HepG2 (cell line): Measurements from ENCODE around the gene CATSPERE. TPM values are rescaled to one million over a fixed set of nuclear protein-coding genes. Genes with fewer than 3 reads are reported as not detected.

Experiments
- ARNTL ChIP-seq: sonication (generic); formaldehyde crosslinking; IDR thresholded peaks from 2 replicates; pipeline ENCODE4 v1.4.0; 2020; ENCODE audit warnings: mild to moderate bottlenecking, missing genetic modification reagents
- BORCS8-MEF2B ChIP-seq: sonication (generic); formaldehyde crosslinking; IDR thresholded peaks from 2 replicates; pipeline ENCODE4 v1.8.0; 2022; ENCODE audit warnings: mild to moderate bottlenecking, missing genetic modification reagents
- CENPX ChIP-seq: sonication (generic); formaldehyde crosslinking; IDR thresholded peaks from 2 replicates; pipeline ENCODE4 v1.9.0; 2021; ENCODE audit warnings: mild to moderate bottlenecking, missing genetic modification reagents, moderate library complexity
- DR1 ChIP-seq: sonication (generic); formaldehyde crosslinking; IDR thresholded peaks from 2 replicates; pipeline ENCODE4 v1.8.0; 2021; ENCODE audit warnings: mild to moderate bottlenecking, missing genetic modification reagents, inconsistent platforms
- FOXJ3 ChIP-seq: sonication (generic); formaldehyde crosslinking; IDR thresholded peaks from 2 replicates; pipeline ENCODE4 v1.4.0; 2020; ENCODE audit warnings: missing genetic modification reagents, mild to moderate bottlenecking, borderline replicate concordance
- FOXM1 ChIP-seq: sonication (generic); formaldehyde crosslinking; IDR thresholded peaks from 2 replicates; pipeline ENCODE4 v1.5.0; 2020; ENCODE audit warnings: missing genetic modification reagents
- GTF3A ChIP-seq: sonication (generic); formaldehyde crosslinking; conservative IDR thresholded peaks from 2 replicates; pipeline ENCODE4 v1.4.0; 2020; ENCODE audit warnings: mild to moderate bottlenecking, missing genetic modification reagents
- PBX2 ChIP-seq: IDR thresholded peaks from 2 replicates; pipeline ENCODE4 v1.6.1; 2016; ENCODE audit warnings: control low read depth
- PTBP1 ChIP-seq: fragments of 200-400 bp; formaldehyde crosslinking; IDR thresholded peaks from 2 replicates; pipeline ENCODE4 v1.6.1; 2018; ENCODE audit warnings: low read length, low read depth; ENCODE audit not compliant: poor library complexity, severe bottlenecking
- RELA ChIP-seq: sonication (generic); formaldehyde crosslinking; IDR thresholded peaks from 2 replicates; pipeline ENCODE4 v1.4.0; 2020; ENCODE audit warnings: missing genetic modification reagents
- RFX1 ChIP-seq: fragments of 450-650 bp; IDR thresholded peaks from 2 replicates; pipeline ENCODE4 v1.6.1; 2017
- SAFB2 ChIP-seq: sonication (generic); formaldehyde crosslinking; IDR thresholded peaks from 2 replicates; pipeline ENCODE4 v1.5.1; 2020; ENCODE audit warnings: missing genetic modification reagents, low read depth, mild to moderate bottlenecking, borderline replicate concordance
- SMAD9 ChIP-seq: sonication (generic); formaldehyde crosslinking; IDR thresholded peaks from 2 replicates; pipeline ENCODE4 v1.5.1; 2020; ENCODE audit warnings: mild to moderate bottlenecking, missing genetic modification reagents
- ZFP62 ChIP-seq: sonication (generic); formaldehyde crosslinking; IDR thresholded peaks from 2 replicates; pipeline ENCODE4 v1.4.0; 2020; ENCODE audit warnings: missing genetic modification reagents
- ZHX2 ChIP-seq, 2 experiments: sonication (generic) in 1 of 2; formaldehyde crosslinking in 1 of 2; IDR thresholded peaks; 2 replicates each; pipeline versions ENCODE4 v1.6.1 to v1.9.0; 2014 to 2022; ENCODE audit warnings: antibody characterized with exemption in 1 of 2, borderline replicate concordance in 1 of 2, inconsistent platforms in 1 of 2, low read depth in 1 of 2, missing genetic modification reagents in 1 of 2
- ZNF121 ChIP-seq: sonication (generic); formaldehyde crosslinking; IDR thresholded peaks from 2 replicates; pipeline ENCODE4 v1.5.0; 2020; ENCODE audit warnings: mild to moderate bottlenecking, missing genetic modification reagents
- ZNF263 ChIP-seq: sonication (generic); formaldehyde crosslinking; IDR thresholded peaks from 2 replicates; pipeline ENCODE4 v1.4.0; 2020; ENCODE audit warnings: missing genetic modification reagents
- ZNF430 ChIP-seq: sonication (generic); formaldehyde crosslinking; IDR thresholded peaks from 2 replicates; pipeline ENCODE4 v1.9.0; 2021; ENCODE audit warnings: mild to moderate bottlenecking, missing genetic modification reagents
- ZNF563 ChIP-seq: sonication (generic); formaldehyde crosslinking; IDR thresholded peaks from 2 replicates; pipeline ENCODE4 v1.8.0; 2022; ENCODE audit warnings: mild to moderate bottlenecking, moderate library complexity, missing genetic modification reagents
- ZNF850 ChIP-seq: sonication (generic); formaldehyde crosslinking; conservative IDR thresholded peaks from 2 replicates; pipeline ENCODE4 v1.9.0; 2021; ENCODE audit warnings: mild to moderate bottlenecking, missing genetic modification reagents
- polyA plus RNA-seq, 8 experiments: library from polyadenylated mRNA; depleted of rRNA in 3 of 8; stranded (reverse) in 7 of 8; unstranded in 1 of 8; fragments of >200 nt; fragmentation: Illumina TruSeq in 4 of 8; extraction: Trizol in 4 of 8; gene quantifications; 2 replicates each; pipeline versions ENCODE4 v1.2.1 to v1.2.3, GENCODE V29; 2011 to 2016; ENCODE audit warnings: low read depth in 4 of 8, missing spikeins in 1 of 8, mixed read lengths in 1 of 8; ENCODE audit not compliant: insufficient read depth in 1 of 8
- total RNA-seq, 5 experiments: library from RNA; depleted of rRNA; stranded (reverse); fragments of >200 nt; fragmentation: Illumina TruSeq; extraction: Trizol; gene quantifications; 2 replicates each; pipeline ENCODE4 v1.2.3, GENCODE V29; 2016; ENCODE audit warnings: low read depth in 1 of 5

CATSPERE gene
- total and polyA plus RNA-seq, 2 of the 13 experiments (the other 11 are each of a cell fraction or from before 2014, with no cell fraction given), result 0.34 to 0.51 TPM

- peak; percentile 92 for TF ChIP-seq ZHX2 (IDR thresholded peaks at IDR 0.05; ENCODE audit: low read depth)
- TF ChIP-seq ZHX2 (CRISPR knock-in tag; IDR thresholded peaks at IDR 0.05; ENCODE audit: borderline replicate concordance), result no peak
- TF ChIP-seq ARNTL, result peak; percentile 68
- TF ChIP-seq BORCS8-MEF2B (CRISPR knock-in tag), result peak; percentile 76
- TF ChIP-seq DR1 (CRISPR knock-in tag), result no peak; the same call in 1 of the 2 replicates
- peak; percentile 29; the same call in 1 of the 2 replicates for TF ChIP-seq FOXJ3 (CRISPR knock-in tag)
- no peak for TF ChIP-seq PTBP1
- TF ChIP-seq ZNF121, result no peak; the same call in 1 of the 2 replicates
- TF ChIP-seq SAFB2 (CRISPR knock-in tag), result peak; percentile 76; the same call in 1 of the 2 replicates
- TF ChIP-seq ZNF850, result no peak
- TF ChIP-seq ZNF430, result peak; percentile 28; the same call in 1 of the 2 replicates
- TF ChIP-seq CENPX (CRISPR knock-in tag), result no peak
- no peak for TF ChIP-seq PBX2 (CRISPR knock-in tag)
- no peak for TF ChIP-seq RELA
- no peak for TF ChIP-seq RFX1
- peak; percentile 33; the same call in 1 of the 2 replicates for TF ChIP-seq ZNF563
- TF ChIP-seq ZFP62 (CRISPR knock-in tag), result no peak
- TF ChIP-seq FOXM1 (CRISPR knock-in tag), result no peak
- TF ChIP-seq ZNF263 (CRISPR knock-in tag), result 0 out of 2 replicates have a peak, but pooled peaks have one; percentile 17
- TF ChIP-seq GTF3A (CRISPR knock-in tag), result no peak
- no peak for TF ChIP-seq SMAD9
Observed at GRCh38 chr1:244652623-244653438, 191.8 kb downstream of the CATSPERE start, which contains the start of gene DESI2 (continued).
